Keratinocyte (primary cell): ENCODE results near the gene PIP4K2A. TPM values are rescaled to one million over a fixed set of nuclear protein-coding genes. Genes with fewer than 3 reads are reported as not detected.

Experiments
- DNase-seq: peaks from one replicate; pipeline ENCODE4 v3.0.0-alpha.2; 2011; ENCODE audit warnings: low read depth, missing footprints, low spot score
- FAIRE-seq: peaks from 2 replicates; lab custom pipeline; 2011; peaks lifted over from hg19 to GRCh38; lab: Jason Lieb, UNC
- H2AFZ ChIP-seq: 2 replicates; pipeline ENCODE4 v1.6.0; 2012; ENCODE audit warnings: low read length, control low read depth, inconsistent platforms; ENCODE audit not compliant: control insufficient read depth
- H3K27ac ChIP-seq: 2 replicates; pipeline ENCODE4 v1.5.1; 2011; ENCODE audit warnings: low read length; ENCODE audit not compliant: control insufficient read depth, insufficient read depth
- H3K27me3 ChIP-seq: 3 replicates; pipeline ENCODE4 v1.6.0; 2011; ENCODE audit warnings: low read length; ENCODE audit not compliant: control insufficient read depth, insufficient read depth; ENCODE audit errors: extremely low read depth
- H3K36me3 ChIP-seq, 2 experiments: 2 replicates in 1 of 2; 3 replicates in 1 of 2; pipeline ENCODE4 v1.5.1; 2011; ENCODE audit warnings: low read length in 2 of 2, mild to moderate bottlenecking in 1 of 2; ENCODE audit not compliant: control insufficient read depth in 2 of 2, insufficient read depth in 2 of 2; ENCODE audit errors: extremely low read depth in 1 of 2
- H3K4me1 ChIP-seq: 3 replicates; pipeline ENCODE4 v1.5.1; 2011; ENCODE audit warnings: low read length; ENCODE audit not compliant: control insufficient read depth, insufficient read depth; ENCODE audit errors: extremely low read depth
- H3K4me2 ChIP-seq: 3 replicates; pipeline ENCODE4 v1.6.0; 2011; ENCODE audit warnings: low read depth, low read length; ENCODE audit not compliant: control insufficient read depth, insufficient read depth; ENCODE audit errors: extremely low read depth
- H3K4me3 ChIP-seq, 3 experiments: fragments of 200-600 bp in 1 of 3; sonication (generic) in 1 of 3; 2 replicates in 2 of 3; 3 replicates in 1 of 3; pipeline ENCODE4 v1.5.1; 2011 to 2016; ENCODE audit warnings: low read length in 3 of 3, mild to moderate bottlenecking in 3 of 3, control low read depth in 2 of 3, inconsistent platforms in 1 of 3, low read depth in 1 of 3, mixed read lengths in 1 of 3, mixed run types in 1 of 3, moderate library complexity in 1 of 3; ENCODE audit not compliant: control insufficient read depth in 2 of 3, insufficient read depth in 2 of 3; ENCODE audit errors: extremely low read depth in 1 of 3
- H3K79me2 ChIP-seq: 2 replicates; pipeline ENCODE4 v1.6.0; 2012; ENCODE audit warnings: low read length; ENCODE audit not compliant: control insufficient read depth, insufficient read depth
- H3K9ac ChIP-seq: 3 replicates; pipeline ENCODE4 v1.6.0; 2011; ENCODE audit warnings: low read length; ENCODE audit not compliant: control insufficient read depth, insufficient read depth; ENCODE audit errors: extremely low read depth
- H3K9me1 ChIP-seq: 3 replicates; pipeline ENCODE4 v1.6.0; 2011; ENCODE audit warnings: low read length; ENCODE audit not compliant: control insufficient read depth, insufficient read depth; ENCODE audit errors: extremely low read depth
- H3K9me3 ChIP-seq: 2 replicates; pipeline ENCODE4 v1.5.1; 2012; ENCODE audit warnings: low read depth, low read length; ENCODE audit not compliant: control insufficient read depth
- H4K20me1 ChIP-seq: 3 replicates; pipeline ENCODE4 v1.6.0; 2011; ENCODE audit warnings: low read length; ENCODE audit not compliant: control insufficient read depth, insufficient read depth; ENCODE audit errors: extremely low read depth
- EZH2 ChIP-seq: IDR thresholded peaks from one replicate; pipeline ENCODE4 v1.6.1; 2012; ENCODE audit warnings: inconsistent platforms, mild to moderate bottlenecking, low read length, moderate library complexity
- dilution Hi-C: fragments of 300-500 bp; cut with MboI; formaldehyde crosslinking; loops from one replicate; pipeline ENCODE4 v1.7.0; 2020; ENCODE audit warnings: low sequenced_read_pairs; ENCODE audit not compliant: extremely low pct_ligation_motif_present
- polyA plus RNA-seq, 5 experiments: library from polyadenylated mRNA; depleted of rRNA in 3 of 5; stranded (reverse) in 3 of 5; stranded (forward) in 1 of 5; unstranded in 1 of 5; fragments of >200 nt; gene quantifications; 1 replicate in 1 of 5; 2 replicates in 3 of 5; 3 replicates in 1 of 5; pipeline versions ENCODE4 v1.2.1 to v1.2.3, GENCODE V29; 2011 to 2012; ENCODE audit warnings: missing spikeins in 2 of 5, low read depth in 1 of 5, low replicate concordance in 1 of 5
- TF ChIP-seq, protein P1 (sequence below), 3 experiments: IDR thresholded peaks in 1 of 3; conservative IDR thresholded peaks in 1 of 3; optimal IDR thresholded peaks in 1 of 3; 2 replicates in 2 of 3; 3 replicates in 1 of 3; pipeline versions ENCODE3 to v1.5.1; 2011; ENCODE audit warnings: low read length in 3 of 3, mild to moderate bottlenecking in 3 of 3, moderate library complexity in 2 of 3, control low read depth in 1 of 3, inconsistent platforms in 1 of 3; ENCODE audit not compliant: insufficient read depth in 2 of 3; ENCODE audit errors: extremely low read depth in 1 of 3

Gene PIP4K2A
- polyA plus RNA-seq, 1 donor (not counting 4 experiments of a cell fraction or from before 2014, with no cell fraction given), result 15.5 TPM

DNA sequence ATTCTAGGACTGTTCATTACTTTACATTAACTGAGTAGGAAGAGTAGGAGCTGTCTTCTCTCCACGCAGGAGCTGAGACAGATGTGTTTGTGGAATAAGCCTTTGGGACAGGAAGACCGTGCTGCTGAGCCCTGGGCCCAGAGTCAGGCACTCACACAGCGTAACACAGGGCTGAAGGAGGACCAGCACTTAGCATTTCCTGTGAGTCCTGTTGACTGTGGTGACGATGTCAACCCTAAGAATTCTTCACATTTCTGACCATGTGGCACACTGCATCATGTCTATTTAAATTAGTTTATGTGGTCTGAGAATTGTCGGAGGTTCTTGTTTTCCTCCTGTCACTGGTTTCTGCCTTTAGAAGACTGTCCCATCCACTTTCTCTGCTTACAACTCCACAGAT, 117.2 kb downstream of the PIP4K2A start:
- no peak overlapping the region for H3K9ac ChIP-seq
- peaks cover 13% of the 10 kb centered on the region for H3K4me1 ChIP-seq
- H3K9me1 ChIP-seq, result peaks cover 5% of the 10 kb centered on the region
- H3K4me3 ChIP-seq, result no peak overlapping the region
- no peak for TF ChIP-seq EZH2
- TF ChIP-seq, protein P1, sequence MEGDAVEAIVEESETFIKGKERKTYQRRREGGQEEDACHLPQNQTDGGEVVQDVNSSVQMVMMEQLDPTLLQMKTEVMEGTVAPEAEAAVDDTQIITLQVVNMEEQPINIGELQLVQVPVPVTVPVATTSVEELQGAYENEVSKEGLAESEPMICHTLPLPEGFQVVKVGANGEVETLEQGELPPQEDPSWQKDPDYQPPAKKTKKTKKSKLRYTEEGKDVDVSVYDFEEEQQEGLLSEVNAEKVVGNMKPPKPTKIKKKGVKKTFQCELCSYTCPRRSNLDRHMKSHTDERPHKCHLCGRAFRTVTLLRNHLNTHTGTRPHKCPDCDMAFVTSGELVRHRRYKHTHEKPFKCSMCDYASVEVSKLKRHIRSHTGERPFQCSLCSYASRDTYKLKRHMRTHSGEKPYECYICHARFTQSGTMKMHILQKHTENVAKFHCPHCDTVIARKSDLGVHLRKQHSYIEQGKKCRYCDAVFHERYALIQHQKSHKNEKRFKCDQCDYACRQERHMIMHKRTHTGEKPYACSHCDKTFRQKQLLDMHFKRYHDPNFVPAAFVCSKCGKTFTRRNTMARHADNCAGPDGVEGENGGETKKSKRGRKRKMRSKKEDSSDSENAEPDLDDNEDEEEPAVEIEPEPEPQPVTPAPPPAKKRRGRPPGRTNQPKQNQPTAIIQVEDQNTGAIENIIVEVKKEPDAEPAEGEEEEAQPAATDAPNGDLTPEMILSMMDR (optimal IDR thresholded peaks at IDR 0.05 in 1 of 3, IDR thresholded peaks at IDR 0.05 in 1 of 3, conservative IDR thresholded peaks at IDR 0.05 in 1 of 3; ENCODE audit: extremely low read depth in 1 of 3, insufficient read depth in 2 of 3, low read length in 3 of 3), result no peak
- H3K27ac ChIP-seq, result no peak overlapping the region
- FAIRE-seq (no peak), DNase-seq (no peak)
- H4K20me1 ChIP-seq, result peaks cover 3% of the 10 kb centered on the region
- H3K9me3 ChIP-seq, result no peaks in the 10 kb centered on the region
- peaks cover 3 to 4% of the 10 kb centered on the region in 2 experiments for H3K36me3 ChIP-seq
- H2AFZ ChIP-seq, result no peak overlapping the region
- H3K27me3 ChIP-seq, result no peaks in the 10 kb centered on the region
- dilution Hi-C loops, result no loop called here
- H3K4me2 ChIP-seq, result no peak overlapping the region
- peaks cover 1% of the 10 kb centered on the region for H3K79me2 ChIP-seq

DNA sequence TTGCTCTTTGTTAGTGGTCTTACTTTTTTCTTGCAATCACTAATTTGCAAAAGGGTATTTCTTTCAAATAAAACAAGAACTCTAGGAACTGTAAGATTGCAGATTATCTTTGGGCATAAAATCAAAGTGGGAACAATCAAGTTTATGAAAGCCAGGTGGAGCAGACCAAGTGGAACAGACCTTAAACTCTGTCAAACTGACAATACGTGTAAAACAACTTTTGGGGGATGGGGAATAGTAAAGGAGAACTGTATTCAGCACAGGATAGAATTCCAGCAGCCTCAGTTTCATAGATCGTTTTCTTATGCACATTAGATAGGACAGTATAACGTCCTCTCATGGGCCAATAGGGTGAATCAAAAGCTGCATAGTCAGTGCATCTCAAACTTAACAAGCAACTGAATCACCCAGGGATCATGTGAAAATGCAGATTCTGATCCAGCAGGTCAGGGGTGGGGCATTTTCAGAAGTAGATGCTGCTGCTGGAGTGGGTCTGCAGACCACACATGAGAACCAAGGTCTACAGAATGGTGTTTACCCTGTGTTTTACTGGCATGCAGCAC, 120.7 kb downstream of the PIP4K2A start:
- no peak for FAIRE-seq
- no peaks in the 10 kb centered on the region for H3K27me3 ChIP-seq
- no peak for TF ChIP-seq EZH2
- TF ChIP-seq, protein P1 (optimal IDR thresholded peaks at IDR 0.05 in 1 of 3, IDR thresholded peaks at IDR 0.05 in 1 of 3, conservative IDR thresholded peaks at IDR 0.05 in 1 of 3; ENCODE audit: extremely low read depth in 1 of 3, insufficient read depth in 2 of 3, low read length in 3 of 3), result no peak
- no peak overlapping the region for H2AFZ ChIP-seq
- no peak for DNase-seq
- dilution Hi-C loops, result no loop called here
- peaks cover 1% of the 10 kb centered on the region for H3K79me2 ChIP-seq
- no peak overlapping the region for H3K9ac ChIP-seq
- H3K4me2 ChIP-seq, result no peak overlapping the region
- H3K36me3 ChIP-seq, result peaks cover 0 to 4% of the 10 kb centered on the region in 2 experiments
- H3K4me1 ChIP-seq, result peaks cover 4% of the 10 kb centered on the region
- no peak overlapping the region for H3K4me3 ChIP-seq
- no peak overlapping the region for H3K27ac ChIP-seq
- peaks cover 3% of the 10 kb centered on the region for H3K9me1 ChIP-seq
- H4K20me1 ChIP-seq, result no peaks in the 10 kb centered on the region
- no peaks in the 10 kb centered on the region for H3K9me3 ChIP-seq
